GM08714 (cell line): Measurements from ENCODE around the gene CH25H.
"Not testable (repeated sequence)": the region's sequence is repeated elsewhere in the genome, so short reads cannot be mapped to it uniquely, and the experiment has no call there.

Experiments used
- H3K4me3 ChIP-seq: fragments of 200-500 bp; sonication (Bioruptor generic); 2 replicates; pipeline ENCODE4 v1.5.1; 2014; ENCODE audit warnings: mild to moderate bottlenecking, low read length, inconsistent platforms
- ZNF274 ChIP-seq: IDR thresholded peaks from 2 replicates; pipeline ENCODE4 v1.6.1; 2012; ENCODE audit warnings: mild to moderate bottlenecking, low read depth, low read length

Gene CH25H

GRCh38 chr10:89201345-89202032 lies 5.6 kb downstream of the CH25H start:
- no peak overlapping the region for H3K4me3 ChIP-seq
- no peak for TF ChIP-seq ZNF274

GRCh38 chr10:89197473-89197872 lies 9.6 kb downstream of the CH25H start:
- H3K4me3 ChIP-seq, result no peak overlapping the region
- TF ChIP-seq ZNF274, result no peak

GRCh38 chr10:89191301-89191700 lies 15.8 kb downstream of the CH25H start:
- H3K4me3 ChIP-seq, result not testable (repeated sequence)

DNA sequence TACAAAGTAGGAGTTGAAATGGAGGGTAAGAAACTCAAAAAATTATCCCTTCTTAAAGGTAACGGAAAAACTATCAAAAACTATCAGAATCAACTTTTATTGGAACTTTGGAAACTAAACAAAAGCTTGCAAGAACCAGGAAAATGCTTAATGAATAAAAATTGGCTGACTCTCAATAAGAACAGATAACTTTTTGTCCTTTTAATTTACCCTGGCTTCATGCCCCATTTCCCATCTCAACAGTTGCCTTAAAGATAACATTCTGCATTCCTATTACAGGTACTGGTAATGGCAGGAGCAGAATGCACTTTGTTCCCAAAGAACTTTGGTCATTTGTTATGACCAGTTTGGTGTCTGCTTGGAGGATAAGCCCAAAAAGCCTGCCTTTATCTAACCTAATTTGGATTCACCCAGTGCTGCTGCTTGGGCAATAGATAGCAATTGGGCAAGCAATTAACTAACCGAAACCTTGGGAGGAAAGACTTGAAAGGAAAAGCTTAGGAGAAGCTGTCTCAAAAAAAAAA lies 17.8 kb downstream of the CH25H start:
- TF ChIP-seq ZNF274, result no peak
- no peak overlapping the region for H3K4me3 ChIP-seq

- H3K4me3 ChIP-seq, result no peak overlapping the region
- TF ChIP-seq ZNF274, result no peak
Measured at GRCh38 chr10:89185658-89186057, 21.5 kb downstream of the CH25H start.

DNA sequence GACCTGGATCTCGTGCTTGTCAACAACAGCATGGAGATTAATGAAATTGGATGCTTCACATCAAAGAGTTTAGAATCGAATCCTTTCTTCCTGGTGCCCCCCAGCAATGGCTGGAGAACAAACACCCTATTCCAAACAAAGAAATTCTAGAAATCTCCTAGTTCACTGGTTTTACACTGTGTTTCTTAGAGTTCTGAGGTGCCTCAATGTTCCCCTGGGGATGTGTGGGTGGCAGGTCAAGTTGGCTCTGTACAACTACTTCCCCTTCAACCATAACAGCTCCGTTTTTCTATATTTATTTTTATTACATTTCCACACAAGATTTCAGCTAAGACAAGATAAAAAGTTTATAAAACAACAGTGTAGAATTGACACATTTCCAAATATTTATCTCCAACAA lies 22.5 kb downstream of the CH25H start:
- no peak for TF ChIP-seq ZNF274
- H3K4me3 ChIP-seq, result no peak overlapping the region

GRCh38 chr10:89183571-89183970 lies 23.5 kb downstream of the CH25H start:
- H3K4me3 ChIP-seq, result no peak overlapping the region
- no peak for TF ChIP-seq ZNF274

DNA sequence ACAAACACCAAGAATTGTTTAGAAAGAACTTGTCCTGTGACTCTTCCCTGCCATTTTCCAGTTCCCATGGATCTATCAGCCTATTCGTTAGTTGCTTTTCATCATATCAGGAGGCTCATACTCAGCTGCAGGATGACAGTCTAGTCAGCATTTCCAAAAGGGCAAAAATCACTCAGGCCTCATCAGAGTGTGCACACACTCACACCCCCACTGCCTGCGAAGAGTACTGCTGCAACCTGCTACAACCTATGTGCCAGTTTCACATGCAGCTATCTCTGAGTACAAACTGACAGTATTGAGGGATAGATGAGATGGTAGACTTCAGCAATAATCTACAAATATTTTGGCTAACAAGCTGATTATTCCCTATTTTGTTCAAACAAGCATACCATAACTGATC lies 24.2 kb downstream of the CH25H start:
- H3K4me3 ChIP-seq, result no peak overlapping the region
- TF ChIP-seq ZNF274, result no peak

GRCh38 chr10:89175816-89176215 lies 31.3 kb downstream of the CH25H start:
- TF ChIP-seq ZNF274, result no peak
- H3K4me3 ChIP-seq, result no peak overlapping the region

DNA sequence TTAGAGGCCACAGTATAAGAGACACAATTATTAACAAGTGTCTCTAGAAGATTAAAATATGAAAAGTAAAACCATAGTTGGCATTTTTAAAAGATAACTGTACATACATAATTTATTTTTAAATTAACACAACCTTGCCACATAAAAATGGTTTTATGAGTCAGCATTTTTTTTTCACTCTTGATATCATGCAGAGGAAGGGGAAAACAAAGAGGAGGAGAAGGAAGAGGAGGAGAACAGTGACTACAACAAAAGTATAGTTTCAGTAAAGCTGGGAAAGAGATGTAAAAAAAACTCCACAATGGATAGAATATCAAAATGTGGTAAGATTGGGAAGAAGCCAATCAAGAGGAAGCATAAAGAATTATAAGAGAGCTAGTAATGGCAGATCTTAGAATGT lies 34.0 kb downstream of the CH25H start:
- TF ChIP-seq ZNF274, result no peak
- no peak overlapping the region for H3K4me3 ChIP-seq

DNA sequence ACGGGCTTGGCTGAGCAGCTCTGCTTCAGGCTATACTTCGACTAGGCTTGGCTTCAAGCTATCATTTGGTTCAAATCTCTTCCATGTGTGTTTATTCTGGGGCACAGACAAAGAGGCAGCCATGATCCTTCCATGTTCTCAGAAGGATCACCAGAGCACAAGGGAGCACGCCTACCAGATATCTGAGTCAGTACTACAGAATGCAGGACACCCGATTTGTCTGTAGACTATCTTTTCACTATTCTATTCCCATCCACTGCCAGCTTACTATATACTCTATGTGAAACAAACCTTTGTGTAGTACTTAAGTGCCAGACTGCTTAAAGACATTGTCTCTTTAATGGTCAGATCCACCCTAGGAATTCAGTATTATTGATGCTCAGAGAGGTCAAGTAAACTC lies 35.1 kb downstream of the CH25H start:
- TF ChIP-seq ZNF274, result no peak
- H3K4me3 ChIP-seq, result no peak overlapping the region

DNA sequence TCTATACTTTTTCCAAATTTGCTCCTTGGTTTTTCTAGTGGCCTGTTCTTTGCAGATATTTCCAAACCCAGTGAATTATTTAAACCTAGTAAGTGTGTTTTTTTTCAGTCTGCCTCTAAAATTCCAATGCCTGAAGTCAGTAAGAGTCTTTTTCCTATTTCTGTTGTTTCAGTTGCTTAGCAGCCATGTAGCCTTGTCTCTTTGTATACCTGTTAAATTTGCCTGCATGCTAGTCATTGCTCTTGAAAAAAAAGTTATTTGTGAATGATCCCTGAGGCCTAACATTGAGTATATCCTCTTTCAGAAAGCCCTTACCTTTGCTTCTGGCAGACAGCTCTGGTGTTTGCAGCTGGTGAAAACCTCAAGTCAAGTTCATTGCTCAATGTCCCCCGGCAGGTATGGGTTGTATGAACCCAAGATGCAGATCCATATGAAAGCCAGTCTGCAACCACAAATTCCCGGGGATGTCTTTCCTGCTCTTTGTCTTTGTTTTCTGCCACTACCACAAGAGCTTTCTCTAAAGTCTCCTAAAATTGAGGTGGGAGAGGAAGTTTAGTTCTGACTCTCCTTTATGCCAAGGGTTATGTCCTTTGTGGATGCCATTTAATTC lies 35.7 kb downstream of the CH25H start:
- H3K4me3 ChIP-seq, result no peak overlapping the region
- no peak for TF ChIP-seq ZNF274

DNA sequence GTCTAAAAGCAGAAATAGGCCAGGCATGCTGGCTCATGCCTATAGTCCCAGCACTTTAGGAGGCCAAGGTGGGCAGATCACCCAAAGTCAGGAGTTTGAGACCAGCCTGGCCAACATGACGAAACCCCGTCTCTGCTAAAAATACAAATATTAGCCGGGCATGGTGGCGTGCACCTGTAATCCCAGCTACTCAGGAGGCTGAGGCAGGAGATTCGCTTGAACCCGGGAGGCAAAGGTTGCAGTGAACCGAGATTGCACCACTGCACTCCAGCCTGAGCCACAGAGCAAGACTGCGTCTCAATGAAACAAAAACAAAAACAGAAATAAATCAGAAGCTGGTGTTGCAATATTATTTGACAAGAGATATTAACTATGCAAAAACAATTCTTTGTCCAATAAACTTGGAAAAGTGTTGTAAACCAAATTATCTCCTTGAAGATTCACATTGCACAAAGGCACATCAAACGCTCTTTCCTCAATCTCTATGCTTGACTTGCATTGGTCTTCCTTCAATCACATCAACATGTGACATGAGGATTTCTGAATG lies 38.7 kb downstream of the CH25H start:
- H3K4me3 ChIP-seq, result not testable (repeated sequence)

DNA sequence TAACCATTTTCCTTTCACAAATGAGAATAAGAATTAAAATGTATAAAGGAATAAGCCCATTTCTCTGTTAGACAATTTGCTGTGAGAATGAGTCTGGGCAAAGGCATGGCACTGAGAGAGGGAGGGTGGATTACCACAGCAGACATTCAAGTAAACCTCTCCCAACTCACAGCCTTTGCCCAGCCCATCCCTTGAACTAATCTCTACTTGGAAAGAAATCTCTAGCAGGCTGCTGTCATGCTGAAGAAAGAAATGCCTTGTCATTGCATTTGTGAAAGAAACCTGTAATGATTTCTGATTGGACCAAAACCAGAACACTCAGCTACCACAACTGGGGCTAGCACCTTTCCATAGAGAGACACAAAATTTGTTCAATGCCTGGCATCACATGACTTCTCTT lies 39.2 kb downstream of the CH25H start:
- no peak for TF ChIP-seq ZNF274
- H3K4me3 ChIP-seq, result no peak overlapping the region

- H3K4me3 ChIP-seq, result no peak overlapping the region
- TF ChIP-seq ZNF274, result no peak
Measured at GRCh38 chr10:89165923-89166322, 41.2 kb downstream of the CH25H start.
